Effector CD4-positive, alpha-beta T cell (primary cell): ENCODE results near the gene RNF220.

Experiments used
- DNase-seq: peaks from one replicate; pipeline ENCODE4 v3.0.0-alpha.2; 2020
- total RNA-seq: gene quantifications from one replicate; lab custom pipeline; 2026; lab: John Stamatoyannopoulos, UW

The RNF220 gene
- 95.7 reads per million, percentile 82 among the genes with 10 or more reads in this experiment for total RNA-seq

DNA sequence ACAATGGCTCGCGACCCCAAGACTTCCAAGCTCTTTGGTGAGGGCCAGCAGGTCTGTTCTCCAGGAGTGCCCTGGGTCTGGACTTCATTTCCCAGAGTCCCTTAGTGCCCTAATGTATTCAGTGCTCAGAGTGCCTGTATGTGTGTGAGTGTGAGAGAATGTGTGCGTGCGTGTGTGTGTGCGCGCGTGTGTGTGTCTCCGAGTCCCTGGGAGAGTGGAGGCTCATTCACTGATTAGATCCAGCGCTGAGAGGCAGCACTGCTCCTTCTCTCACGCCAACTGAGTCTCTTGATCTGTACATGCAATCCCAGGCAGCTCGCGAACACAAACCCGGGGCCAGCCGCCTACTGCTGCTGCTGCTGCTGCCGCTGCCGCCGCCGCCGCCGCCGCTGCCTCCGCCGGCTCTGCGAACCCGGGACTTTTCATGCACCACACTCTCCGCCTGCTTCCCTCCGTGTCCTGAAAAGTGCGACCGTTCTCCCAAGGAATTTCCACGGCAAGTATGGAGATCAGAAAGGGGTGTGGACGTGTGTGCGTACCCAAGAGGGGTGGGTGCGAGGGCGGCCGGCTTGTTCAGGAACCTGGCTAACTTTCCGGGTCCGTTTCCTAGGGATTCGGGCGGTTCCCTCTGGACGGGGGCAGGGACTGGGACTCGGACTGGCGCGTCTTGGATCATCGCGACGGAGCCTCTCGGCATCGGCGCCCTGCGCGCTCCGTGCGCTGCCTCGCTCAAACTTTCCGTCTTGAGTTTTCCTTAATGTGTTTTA is at the start of gene RNF220:
RNF220 (plus strand) TSS at position 225 of the 767 bp plus-strand sequence.
- DNase-seq: no peak

DNA sequence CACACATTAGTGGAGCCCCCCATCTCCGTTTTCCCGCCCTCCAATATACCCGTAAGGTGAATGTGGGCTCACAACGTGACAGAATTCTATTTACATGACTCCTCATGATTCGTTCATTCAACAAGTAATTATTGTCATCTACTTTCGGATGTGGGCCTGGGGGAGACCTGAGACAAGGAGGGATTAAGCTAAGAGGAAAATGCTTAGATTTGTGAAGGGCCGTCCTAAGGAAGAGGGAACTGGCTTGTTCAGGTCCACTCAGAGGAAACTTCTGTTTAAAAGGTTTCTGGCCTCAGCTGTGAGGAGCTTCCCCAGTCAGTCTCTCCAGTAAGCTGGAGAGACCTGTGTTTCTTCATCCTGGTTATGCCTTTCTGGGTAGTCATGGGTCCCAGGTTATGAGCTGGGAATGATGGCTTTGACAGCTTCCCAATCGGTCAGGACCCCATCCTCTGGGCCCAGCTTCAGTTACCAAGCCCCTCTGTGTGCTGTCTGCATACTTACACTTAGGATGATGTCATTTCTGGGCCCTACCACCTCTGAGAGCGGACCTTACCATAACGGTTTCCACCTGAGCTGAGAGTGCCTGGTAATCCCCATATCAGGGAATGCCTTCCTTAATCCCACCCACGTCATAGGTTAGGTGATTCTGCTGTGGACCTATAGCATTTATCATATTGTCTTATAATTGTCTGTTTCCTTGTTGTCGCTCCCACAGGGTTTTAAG is 49.3 kb upstream of the RNF220 start:
- no peak for DNase-seq

DNA sequence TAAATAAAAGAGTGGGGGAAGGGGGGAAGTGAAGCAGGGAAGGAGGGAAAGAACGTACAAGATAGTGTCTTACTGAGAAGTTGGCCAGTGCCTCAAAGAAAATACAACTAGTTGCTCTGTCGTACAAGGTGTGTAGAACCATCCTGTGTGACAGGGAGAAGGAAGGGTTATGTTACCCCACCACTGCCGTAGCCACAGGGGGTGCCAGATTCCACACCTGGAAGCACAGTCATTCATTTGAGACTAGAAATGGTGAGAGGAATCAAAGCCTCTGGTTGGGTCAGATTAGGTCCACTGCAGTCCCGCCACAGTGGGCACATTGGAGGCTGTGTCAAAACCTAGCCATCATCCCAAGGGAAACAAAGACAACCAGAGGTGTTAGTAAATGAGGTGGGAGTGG is 47.3 kb upstream of the RNF220 start:
- no peak for DNase-seq

DNA sequence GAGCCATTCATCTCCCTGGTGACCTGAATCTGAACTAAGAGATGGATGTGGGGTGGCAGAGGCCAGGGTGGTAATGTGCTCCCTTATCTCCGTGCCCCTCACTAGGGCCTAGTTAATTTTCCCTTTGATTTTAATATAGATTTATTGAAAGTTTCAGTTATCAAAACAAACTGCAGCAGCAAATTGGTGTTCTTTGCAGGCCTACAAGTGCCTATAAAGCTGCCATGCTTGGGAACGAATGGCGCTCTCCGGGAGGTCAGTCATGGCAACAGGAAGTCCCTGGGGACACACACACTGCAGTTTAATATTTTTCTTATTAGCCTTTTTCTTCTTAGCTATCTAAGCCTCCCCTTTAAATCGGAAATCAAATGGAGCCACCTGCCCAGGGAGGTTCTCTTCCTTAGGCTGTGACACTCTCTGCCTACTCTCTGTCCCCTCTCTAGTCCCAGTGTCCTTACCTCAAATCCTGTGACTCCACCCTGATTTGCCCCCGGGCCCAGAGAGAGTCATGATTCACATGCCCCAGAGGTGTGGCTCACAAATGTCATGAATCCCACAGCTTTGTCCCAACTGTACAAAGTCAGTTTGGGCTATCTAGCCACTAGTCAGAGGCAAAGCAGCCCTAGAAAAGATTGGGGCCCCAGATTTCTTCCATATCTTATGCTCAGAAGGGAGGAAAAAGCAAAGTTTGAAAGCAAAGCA is 45.7 kb upstream of the RNF220 start:
- DNase-seq: no peak

DNA sequence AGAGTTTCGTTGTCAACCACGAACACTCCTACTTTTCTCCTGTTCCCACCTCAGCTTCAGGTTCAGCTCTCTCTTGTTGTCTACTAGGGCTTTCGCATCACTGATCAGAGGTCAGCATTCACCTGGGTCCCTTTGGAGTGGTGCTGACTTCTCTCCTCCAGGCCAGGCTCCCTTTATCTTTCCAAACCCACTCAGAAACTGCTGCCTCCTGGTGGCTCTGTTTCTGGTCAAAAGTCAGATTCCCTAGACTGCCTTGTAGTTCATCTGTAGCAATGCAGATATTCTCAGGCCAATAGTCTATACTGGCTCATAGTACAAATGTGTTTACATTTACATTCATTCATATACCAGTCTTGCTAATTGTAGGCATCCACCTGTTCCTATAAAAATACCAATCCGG is 43.6 kb upstream of the RNF220 start:
- no peak for DNase-seq

DNA sequence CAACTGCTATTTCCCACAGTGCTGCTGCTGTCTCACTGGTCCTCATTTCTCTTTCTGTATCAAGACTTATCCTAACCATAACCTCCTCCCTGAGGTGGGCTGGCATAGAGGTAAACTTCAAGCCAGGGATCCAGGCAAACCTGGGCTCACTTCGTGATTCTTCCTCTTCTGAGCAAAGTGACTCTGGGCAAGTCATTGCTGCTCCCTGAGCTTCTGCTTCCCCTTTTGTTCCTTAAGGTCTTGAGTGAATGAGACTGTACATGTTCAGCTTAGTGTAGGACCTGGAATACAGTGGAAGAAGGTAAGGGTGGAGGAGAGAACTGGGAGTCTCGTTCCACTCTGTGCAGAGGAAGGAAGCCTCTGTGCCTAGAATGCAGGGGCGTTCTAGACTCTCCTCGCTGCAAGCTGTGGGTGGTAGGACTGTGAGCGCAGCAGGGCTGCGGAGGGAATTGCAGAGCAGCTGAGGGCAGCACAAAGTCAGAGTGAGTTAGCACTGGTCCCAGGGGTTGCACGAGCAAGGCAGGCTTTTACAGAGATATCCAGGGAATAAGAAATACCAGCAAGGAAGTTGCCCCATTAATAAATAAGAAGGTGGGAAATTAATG is 38.6 kb upstream of the RNF220 start:
- no peak for DNase-seq

DNA sequence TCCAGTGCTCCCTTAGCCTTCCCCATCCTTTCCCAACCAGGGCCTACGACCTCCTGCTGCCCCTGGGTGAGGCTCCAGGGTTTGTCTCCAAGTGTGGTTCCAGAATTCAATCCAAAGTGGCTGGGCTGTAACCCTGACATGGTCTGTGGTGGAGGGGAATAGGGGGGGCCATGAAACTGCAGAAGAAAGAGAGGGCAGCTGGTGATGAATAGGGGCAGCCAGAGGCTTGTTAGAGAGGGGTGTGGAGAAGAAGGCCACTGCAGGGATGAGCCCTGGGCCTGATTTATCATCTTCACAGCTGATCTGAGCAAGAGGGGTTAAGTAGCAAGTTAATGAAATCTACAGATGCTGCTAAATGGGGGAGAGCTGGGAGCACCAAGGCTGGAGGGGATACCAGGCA is 37.1 kb upstream of the RNF220 start:
- DNase-seq: no peak

DNA sequence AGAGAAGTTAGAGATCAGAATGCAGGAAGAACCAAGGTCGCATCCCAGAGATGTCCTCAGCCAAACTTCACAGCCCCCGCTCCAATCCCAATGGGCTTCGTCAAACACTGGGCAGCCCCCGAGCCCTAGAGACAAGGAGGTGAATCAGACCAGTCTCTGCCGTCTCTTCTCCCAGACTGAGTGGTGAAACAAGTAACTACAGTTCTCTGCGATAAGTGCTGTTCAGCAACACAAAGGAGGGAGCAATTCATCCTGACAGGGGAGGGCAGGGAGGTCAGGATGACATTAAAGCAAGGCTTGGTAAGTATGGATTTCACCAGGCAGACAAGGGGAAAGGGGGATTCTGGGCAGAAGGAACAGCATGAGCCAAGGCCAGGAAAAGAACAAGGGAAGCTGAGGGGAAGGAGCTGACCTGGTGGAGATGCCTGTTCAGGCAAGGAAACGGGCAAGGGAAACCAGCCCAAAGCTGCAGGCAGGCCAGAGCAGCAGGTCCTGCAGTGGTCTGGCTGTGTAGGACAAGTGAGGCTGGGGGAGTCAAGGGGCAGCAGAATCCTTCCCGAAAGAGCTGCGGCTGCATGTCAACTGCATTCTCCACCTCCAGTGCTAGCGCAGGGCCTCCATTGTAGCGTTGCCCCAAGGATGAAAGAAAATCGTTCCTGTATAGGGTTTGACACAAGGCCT is 36.4 kb upstream of the RNF220 start:
- no peak for DNase-seq

DNA sequence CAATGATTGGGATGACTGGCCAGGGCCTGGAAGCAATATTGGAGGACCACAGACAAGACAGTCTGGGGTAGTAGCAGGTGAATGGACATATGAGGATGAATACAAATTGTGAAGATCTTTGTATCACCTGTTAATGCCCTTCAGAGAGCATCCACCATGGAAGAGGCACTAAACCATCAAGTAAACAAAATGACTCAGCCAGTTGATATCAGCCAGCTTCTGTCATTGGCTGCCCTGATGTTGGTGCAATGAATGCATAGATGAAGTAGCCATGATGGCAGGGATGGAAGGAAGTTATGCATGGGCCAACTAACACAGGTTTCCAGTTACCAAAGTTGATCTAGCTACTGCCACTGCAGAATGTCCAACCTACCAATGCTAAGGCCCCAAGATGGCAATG is 33.8 kb upstream of the RNF220 start:
- DNase-seq: no peak

DNA sequence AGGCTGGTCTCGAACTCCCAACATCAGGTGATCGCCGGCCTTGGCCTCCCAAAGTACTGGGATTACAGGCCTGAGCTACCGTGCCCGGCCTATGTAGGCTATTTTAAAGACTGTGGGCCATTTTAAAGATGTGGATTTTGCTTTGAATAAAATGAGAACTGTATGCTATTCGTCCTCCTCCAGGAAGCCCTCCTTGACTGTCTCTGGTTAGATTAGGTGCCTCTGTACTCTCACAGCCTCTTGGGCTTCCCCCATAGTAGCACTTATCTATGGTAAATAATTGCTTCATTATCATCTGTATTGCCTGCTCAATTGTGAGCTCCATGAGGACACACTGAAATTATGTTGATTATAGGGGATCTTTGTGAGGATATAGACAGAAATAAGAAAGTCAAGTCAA is 29.5 kb upstream of the RNF220 start:
- DNase-seq: no peak

DNA sequence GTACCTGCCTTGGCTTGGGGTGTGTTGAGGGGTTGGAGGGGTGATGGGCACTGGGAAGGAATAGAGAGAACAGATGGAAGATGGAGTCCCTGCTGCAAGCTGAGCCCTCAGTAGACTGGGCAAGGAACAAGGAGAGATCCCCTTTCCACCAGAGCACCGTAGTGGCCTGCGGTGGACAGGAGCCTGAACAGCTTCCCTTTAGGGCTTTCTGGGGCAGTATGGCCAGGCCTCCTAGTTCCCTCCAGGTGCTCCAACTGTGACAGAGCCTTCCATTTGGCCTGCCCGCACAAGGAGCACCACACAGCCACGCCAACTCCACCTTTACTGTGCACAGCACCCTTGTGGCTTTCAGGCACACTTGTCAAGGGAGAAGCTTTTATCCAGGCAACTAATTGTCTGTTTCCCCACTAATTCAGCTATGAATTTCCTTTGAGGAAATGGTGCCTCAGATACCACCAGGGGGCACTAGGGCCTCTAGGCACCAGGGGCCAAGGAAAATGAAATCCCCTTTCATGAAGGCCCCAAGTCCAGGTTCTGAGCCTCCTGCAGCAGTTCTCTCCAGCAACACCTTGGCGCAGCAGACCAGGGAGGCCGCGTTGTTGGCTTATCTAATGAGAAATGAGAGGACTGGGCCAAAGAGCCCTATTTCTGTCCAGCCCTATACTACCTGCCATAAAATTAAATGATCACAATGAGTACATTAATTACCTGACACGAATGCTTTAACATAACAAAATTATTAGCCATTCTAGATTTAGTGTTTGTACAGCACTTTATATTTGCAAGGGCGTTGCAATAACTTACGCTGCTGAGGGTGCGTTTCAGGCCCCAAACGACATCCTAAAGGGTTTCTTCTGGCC is 26.9 kb upstream of the RNF220 start:
- DNase-seq: peak; percentile 31

DNA sequence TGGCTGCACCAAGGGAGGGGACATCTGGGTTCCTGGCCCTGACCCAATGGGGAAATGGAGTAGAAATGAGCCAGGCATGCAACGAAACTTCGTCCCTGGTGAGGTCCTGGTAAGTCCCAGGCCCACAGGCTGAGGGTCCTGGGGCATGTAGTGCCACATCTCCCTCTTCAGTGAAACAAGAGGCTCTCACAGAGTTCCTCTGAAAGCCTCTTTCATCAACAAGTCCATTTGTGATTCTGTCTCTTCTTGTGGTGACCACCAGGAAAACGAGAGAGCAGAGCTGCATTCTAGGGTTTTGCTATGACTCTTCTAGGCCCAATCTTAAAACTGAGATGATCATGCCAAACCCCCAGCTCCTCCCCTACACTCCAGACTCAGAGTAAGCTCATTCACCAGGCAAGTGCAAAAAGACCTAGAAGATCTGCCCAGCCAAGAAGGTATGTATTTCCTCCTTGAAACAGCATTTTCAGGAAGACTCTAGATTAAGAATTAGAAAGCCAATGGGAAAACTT is 24.3 kb upstream of the RNF220 start:
- DNase-seq: no peak

DNA sequence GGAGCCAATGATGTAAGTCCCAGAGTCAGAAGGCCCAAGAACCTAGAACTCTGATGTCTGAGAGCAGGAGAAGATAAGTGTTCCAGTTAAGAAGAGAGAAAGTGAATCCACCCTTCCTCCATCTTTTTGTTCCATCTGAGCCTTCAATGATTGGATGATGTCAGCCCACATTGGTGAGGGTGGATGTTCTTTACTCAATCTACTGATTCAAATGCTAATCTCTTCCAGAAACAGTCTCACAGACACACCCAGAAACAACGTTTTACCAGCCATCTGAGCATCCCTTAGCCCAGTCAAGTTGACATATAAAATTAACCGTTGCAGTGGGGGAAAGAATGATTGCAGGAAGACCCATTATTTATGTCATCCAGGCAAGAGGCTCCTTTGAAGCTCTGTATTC is 16.5 kb upstream of the RNF220 start:
- no peak for DNase-seq

DNA sequence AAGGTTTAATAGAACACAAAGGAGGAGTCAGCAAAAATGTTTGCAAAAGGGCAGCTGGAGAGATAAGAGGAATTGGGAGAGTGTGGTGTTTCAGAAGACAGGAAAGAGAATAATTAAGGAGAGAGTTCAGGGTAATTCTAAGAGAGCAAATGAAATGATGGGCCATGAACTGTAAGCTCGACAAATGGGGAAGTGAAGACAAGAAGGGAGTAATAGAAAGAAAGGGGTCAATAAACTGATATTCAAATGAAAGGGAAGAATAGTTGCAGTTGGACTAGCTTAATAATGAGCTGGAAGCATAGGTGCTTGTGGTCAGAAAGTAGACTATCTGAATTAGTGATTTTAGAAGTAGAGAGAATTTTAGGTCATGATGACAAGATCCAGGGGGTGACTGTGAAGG is 15.6 kb upstream of the RNF220 start:
- no peak for DNase-seq

DNA sequence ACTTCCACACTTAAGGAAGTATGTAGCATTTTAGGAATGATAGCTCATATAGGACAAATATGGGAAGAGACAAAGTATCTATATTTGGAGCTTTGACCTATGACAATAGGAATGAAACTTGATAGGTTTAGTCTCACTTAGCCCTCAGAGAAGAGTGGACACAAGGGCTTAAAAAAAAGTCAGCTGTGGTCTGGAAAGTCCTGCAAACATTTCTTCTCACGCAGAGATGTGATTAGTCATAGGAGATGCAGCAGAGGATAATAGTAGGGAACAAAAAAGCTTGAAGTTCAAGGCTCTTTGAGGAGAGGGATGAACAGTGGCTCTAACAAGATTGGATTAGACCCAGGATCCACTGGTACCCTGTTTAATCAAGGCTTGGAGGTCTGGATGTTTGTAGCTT is 14.8 kb upstream of the RNF220 start:
- DNase-seq: no peak

DNA sequence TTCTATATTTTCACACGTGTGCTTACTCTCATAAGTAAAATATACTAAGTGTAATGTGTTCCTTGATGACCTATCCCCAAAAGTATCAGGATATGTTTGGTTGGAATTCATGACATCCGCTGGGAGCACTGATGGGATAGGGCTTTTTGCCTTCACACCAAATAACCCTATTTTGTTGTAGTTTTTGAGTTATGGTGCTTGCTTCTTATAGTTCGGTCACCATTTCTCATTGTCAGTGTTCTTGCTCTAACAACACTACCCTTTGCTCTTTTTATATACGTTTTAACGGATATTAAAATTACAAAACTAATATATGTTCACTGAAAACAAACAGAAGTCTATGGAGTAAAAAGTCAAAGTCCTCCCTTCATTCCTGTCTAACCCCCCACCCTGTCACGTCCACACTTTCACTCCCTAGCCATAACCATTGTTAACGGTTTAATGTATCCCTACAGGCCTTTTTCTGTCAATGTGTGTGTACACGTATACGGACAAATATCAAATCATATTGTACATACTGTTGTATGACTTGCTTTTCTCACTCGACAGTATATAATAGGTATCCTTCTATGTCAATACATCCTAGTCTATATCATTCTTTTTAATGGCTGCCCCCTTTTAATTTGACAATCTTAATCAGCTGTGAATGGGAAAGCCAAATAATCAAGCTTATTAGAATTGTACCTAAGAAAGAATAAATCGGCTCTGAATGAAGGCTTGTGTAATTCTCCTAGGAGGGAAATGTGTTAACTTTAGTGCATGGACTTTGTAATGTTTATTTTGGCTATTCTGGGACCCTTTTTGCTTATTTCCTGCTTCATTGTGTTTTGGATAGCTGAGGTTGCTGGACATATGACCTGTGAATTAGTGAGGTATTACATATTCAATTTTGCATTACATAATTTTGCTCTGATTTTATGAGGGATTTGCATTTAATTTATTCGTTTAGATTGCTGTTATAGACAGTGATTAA is 3.5 kb upstream of the RNF220 start:
- DNase-seq: no peak

DNA sequence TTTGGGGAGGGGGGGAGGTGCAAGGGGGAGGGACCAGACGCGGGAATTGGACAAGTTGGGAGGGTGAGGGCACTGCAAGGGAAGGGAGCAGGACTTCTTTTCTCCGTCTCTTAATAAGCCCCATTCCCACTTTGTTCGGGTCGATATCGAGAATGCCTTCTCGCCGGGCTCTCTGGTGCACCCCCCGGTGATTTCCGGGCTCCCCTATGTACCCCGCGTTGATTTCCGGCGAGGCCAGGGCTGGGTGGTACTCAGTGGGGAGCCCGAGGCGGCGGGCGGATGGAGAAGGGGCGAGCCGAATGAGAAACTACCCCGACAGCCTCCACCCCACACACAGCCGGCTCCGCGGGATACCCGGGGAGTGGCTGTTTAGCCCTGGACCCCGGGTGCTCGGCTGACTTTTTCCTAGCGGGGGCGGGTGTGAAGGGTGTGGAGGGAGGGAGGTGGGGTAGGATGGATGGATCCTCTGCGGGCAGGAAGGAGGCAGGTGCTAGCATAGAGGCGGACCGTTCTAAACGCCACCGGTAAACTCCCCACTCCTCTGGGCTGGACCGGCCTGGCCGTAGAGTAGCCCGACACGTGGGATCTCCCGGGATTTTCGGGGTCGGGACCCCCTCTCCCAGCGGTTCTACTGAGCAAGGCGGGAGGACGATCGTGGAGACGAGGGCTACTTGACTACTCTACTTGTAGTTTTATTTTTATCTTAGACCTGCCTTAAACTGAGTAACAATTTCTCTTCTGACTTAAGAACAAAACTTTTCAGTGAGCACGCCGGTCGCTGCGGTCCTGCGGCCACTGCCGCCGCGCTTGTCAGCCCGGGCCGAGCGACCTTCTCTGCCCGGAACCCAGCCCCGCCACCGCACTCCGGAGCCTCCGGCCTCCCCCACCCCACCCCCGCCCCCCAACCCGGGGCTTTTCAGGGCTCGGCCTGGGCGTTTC is 1.0 kb downstream of the RNF220 start:
- no peak for DNase-seq

DNA sequence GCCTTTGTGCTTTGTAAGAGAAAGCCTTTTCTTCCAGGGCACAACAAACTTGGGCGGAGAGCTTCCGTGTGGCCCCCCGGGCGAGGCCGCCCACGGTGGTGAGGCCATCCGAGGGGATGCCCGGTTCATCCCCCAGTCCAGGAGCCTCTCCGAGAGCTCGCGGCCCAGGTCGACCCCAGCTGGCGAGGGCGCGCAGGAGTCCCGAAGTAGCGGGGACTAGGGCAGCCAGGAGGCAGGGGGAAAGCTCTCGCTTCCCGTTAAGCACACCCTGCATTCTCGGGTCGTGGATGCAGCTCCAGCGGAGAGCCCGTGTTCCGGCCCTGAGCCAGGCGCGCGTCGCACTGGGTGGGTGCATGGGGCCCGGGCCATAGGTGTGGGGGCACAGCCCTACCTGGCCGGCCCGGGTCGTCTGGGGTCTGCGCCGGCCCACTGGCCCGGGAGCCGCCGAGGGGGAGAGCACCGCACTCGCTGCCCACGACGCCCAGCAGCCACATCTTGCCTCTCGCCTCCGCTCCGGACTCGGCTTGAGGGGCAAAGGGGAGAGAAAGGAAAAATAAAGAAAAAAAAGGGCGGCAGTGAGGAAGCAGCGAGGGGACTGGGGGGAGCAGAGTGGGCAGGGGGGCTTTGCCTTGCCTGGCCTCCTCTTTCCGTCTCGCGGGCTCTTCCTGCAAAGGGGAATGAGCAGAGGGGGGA is 1.8 kb downstream of the RNF220 start:
- DNase-seq: no peak
